HepG2 (cell line): ENCODE measurements around the gene PDCD2. TPM values are rescaled to one million over a fixed set of nuclear protein-coding genes. Genes with fewer than 3 reads are reported as not detected.
A peak's percentile ranks its signal among the peaks of the same experiment; 100 is the strongest.

ENCODE experiments used
- DBP ChIP-seq: sonication (generic); formaldehyde crosslinking; IDR thresholded peaks from 2 replicates; pipeline ENCODE4 v1.4.0; 2020; ENCODE audit warnings: missing genetic modification reagents; ENCODE audit errors: not compliant biosample characterization
- EZH2 ChIP-seq: conservative IDR thresholded peaks from 2 replicates; pipeline ENCODE4 v1.6.1; 2012; ENCODE audit warnings: mild to moderate bottlenecking, low read depth, low read length, moderate library complexity
- HBP1 ChIP-seq: IDR thresholded peaks from 2 replicates; pipeline ENCODE4 v1.6.1; 2016; ENCODE audit warnings: low read depth, control low read depth
- KIAA2018 ChIP-seq: sonication (generic); formaldehyde crosslinking; IDR thresholded peaks from 2 replicates; pipeline ENCODE4 v1.5.0; 2020; ENCODE audit warnings: mild to moderate bottlenecking, missing genetic modification reagents, borderline replicate concordance
- MIER2 ChIP-seq: IDR thresholded peaks from 2 replicates; pipeline ENCODE4 v1.6.1; 2016; ENCODE audit warnings: missing biosample characterization, missing genetic modification reagents
- RBM22 ChIP-seq: fragments of 200-400 bp; formaldehyde crosslinking; optimal IDR thresholded peaks from 2 replicates; pipeline ENCODE3; 2017; ENCODE audit warnings: mild to moderate bottlenecking, low read length, moderate library complexity
- ZBTB40 ChIP-seq, 2 experiments: fragments of 450-650 bp in 1 of 2; sonication (generic) in 1 of 2; formaldehyde crosslinking in 1 of 2; IDR thresholded peaks; 2 replicates each; pipeline versions ENCODE4 v1.6.1 to v1.8.0; 2016 to 2022; ENCODE audit warnings: antibody characterized with exemption in 1 of 2, mild to moderate bottlenecking in 1 of 2, missing genetic modification reagents in 1 of 2
- polyA plus RNA-seq, 8 experiments: library from polyadenylated mRNA; depleted of rRNA in 3 of 8; stranded (reverse) in 7 of 8; unstranded in 1 of 8; fragments of >200 nt; fragmentation: Illumina TruSeq in 4 of 8; extraction: Trizol in 4 of 8; gene quantifications; 2 replicates each; pipeline versions ENCODE4 v1.2.1 to v1.2.3, GENCODE V29; 2011 to 2016; ENCODE audit warnings: low read depth in 4 of 8, missing spikeins in 1 of 8, mixed read lengths in 1 of 8; ENCODE audit not compliant: insufficient read depth in 1 of 8
- total RNA-seq, 5 experiments: library from RNA; depleted of rRNA; stranded (reverse); fragments of >200 nt; fragmentation: Illumina TruSeq; extraction: Trizol; gene quantifications; 2 replicates each; pipeline ENCODE4 v1.2.3, GENCODE V29; 2016; ENCODE audit warnings: low read depth in 1 of 5

Gene PDCD2
- total and polyA plus RNA-seq, 2 of the 13 experiments (the other 11 are each of a cell fraction or from before 2014, with no cell fraction given): 83.6 to 133 TPM

- TF ChIP-seq ZBTB40 (IDR thresholded peaks at IDR 0.05): peak; percentile 81
- peak; percentile 67; the same call in 1 of the 2 replicates for TF ChIP-seq ZBTB40 (CRISPR knock-in tag; IDR thresholded peaks at IDR 0.05)
- peak; percentile 94 for TF ChIP-seq DBP
- TF ChIP-seq HBP1 (CRISPR knock-in tag): peak; percentile 28
- no peak for TF ChIP-seq KIAA2018 (CRISPR knock-in tag)
- no peak for TF ChIP-seq RBM22
- 0 out of 2 replicates have a peak, but pooled peaks have one; percentile 11 for TF ChIP-seq MIER2 (CRISPR knock-in tag)
- TF ChIP-seq EZH2: no peak
Observed at GRCh38 chr6:170584181-170584953, at the start of gene PDCD2 (continued).
